IPS-NIHi11 (cell line): ENCODE results near the gene TUBA3D.
A peak's percentile ranks its signal among the peaks of the same experiment; 100 is the strongest.
"Not testable (repeated sequence)": the region's sequence is repeated elsewhere in the genome, so short reads cannot be mapped to it uniquely, and the experiment has no call there.

ENCODE experiments used
- DNase-seq: peaks from one replicate; pipeline ENCODE4 v3.0.0; 2012; ENCODE audit warnings: mixed read lengths, low spot score

The TUBA3D gene

GRCh38 chr2:131475831-131476230, at the start of gene TUBA3D:
TSS of gene TUBA3D (plus strand) at chr2:131476119. CDS start at chr2:131476200, 81 bp downstream.
- DNase-seq: peak; percentile 38

GRCh38 chr2:131426727-131427126, 49.2 kb upstream of the TUBA3D start:
- DNase-seq: no peak

- DNase-seq: no peak
These were observed 44.6 kb upstream of the TUBA3D start for GRCh38 chr2:131431336-131431735.

- not testable (repeated sequence) for DNase-seq
These were observed 35.0 kb upstream of the TUBA3D start for GRCh38 chr2:131440742-131441468.

GRCh38 chr2:131444736-131445514, 31.0 kb upstream of the TUBA3D start:
- not testable (repeated sequence) for DNase-seq

GRCh38 chr2:131445515-131445797, 30.5 kb upstream of the TUBA3D start:
- DNase-seq: not testable (repeated sequence)

- DNase-seq: no peak
These were observed 30.0 kb upstream of the TUBA3D start for GRCh38 chr2:131445896-131446295.

GRCh38 chr2:131447981-131448380, 27.9 kb upstream of the TUBA3D start:
- DNase-seq: not testable (repeated sequence)

GRCh38 chr2:131451265-131451949, 24.5 kb upstream of the TUBA3D start:
- not testable (repeated sequence) for DNase-seq

- DNase-seq: not testable (repeated sequence)
These were observed 21.0 kb upstream of the TUBA3D start for GRCh38 chr2:131454914-131455313.

GRCh38 chr2:131467722-131468121, 8.2 kb upstream of the TUBA3D start:
- DNase-seq: not testable (repeated sequence)

GRCh38 chr2:131470944-131471343, 5.0 kb upstream of the TUBA3D start:
- not testable (repeated sequence) for DNase-seq

GRCh38 chr2:131471624-131472023, 4.3 kb upstream of the TUBA3D start:
- peak; percentile 3 for DNase-seq

- peak; percentile 0 for DNase-seq
These were observed 2.7 kb upstream of the TUBA3D start for GRCh38 chr2:131473266-131473665.

GRCh38 chr2:131476363-131476762, 444 bp downstream of the TUBA3D start:
- DNase-seq: peak; percentile 2

GRCh38 chr2:131477227-131477626, 1.3 kb downstream of the TUBA3D start:
- DNase-seq: not testable (repeated sequence)

GRCh38 chr2:131478074-131478849, 2.3 kb downstream of the TUBA3D start:
- not testable (repeated sequence) for DNase-seq

- not testable (repeated sequence) for DNase-seq
These were observed 3.0 kb downstream of the TUBA3D start for GRCh38 chr2:131478850-131479461.

GRCh38 chr2:131480351-131480750, 4.4 kb downstream of the TUBA3D start:
- not testable (repeated sequence) for DNase-seq

GRCh38 chr2:131482506-131483155, 6.7 kb downstream of the TUBA3D start:
- not testable (repeated sequence) for DNase-seq
